ENCODE results near the gene C10orf143.

The C10orf143 gene

DNA sequence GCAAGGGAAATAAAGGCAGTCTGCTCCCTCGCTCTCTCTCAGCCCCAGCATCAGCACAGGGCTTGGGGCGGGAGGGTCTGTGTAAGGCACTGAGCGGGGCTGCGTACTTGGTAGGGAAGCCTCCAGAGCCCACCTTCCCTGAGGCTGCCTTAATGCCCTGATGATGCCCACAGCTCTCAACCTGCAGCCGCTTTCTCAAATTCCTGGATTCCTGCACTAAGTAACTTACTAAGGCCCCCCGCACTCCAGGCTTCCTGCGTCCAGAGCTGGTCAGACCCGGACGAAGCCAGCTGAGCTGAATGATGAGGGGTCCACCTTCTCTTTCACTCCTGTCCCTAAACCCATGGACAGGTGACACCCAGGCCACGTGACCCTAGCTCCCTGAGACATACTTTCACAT lies 63.3 kb downstream of the C10orf143 start:
- TF ChIP-seq CTBP1 (IDR thresholded peaks at IDR 0.05; ENCODE audit: borderline replicate concordance) (no peak), BHLHE40 (IDR thresholded peaks at IDR 0.05; ENCODE audit: borderline replicate concordance) (no peak), NFRKB (IDR thresholded peaks at IDR 0.05) (no peak), LEF1 (IDR thresholded peaks at IDR 0.05; ENCODE audit: borderline replicate concordance) (no peak), FOXA1 (IDR thresholded peaks at IDR 0.05) (no peak), SUZ12 (IDR thresholded peaks at IDR 0.05) (no peak), HDGF (IDR thresholded peaks at IDR 0.05; ENCODE audit: borderline replicate concordance) (no peak), L3MBTL2 (conservative IDR thresholded peaks at IDR 0.05) (no peak), TARDBP (IDR thresholded peaks at IDR 0.05) (no peak), FOXM1 (IDR thresholded peaks at IDR 0.05; ENCODE audit: borderline replicate concordance) (no peak), ZNF384 (IDR thresholded peaks at IDR 0.05) (no peak), ARNT (IDR thresholded peaks at IDR 0.05) (no peak), ELF4 (IDR thresholded peaks at IDR 0.05) (no peak), SP1 (IDR thresholded peaks at IDR 0.05) (no peak)
- TF ChIP-seq, protein P1, sequence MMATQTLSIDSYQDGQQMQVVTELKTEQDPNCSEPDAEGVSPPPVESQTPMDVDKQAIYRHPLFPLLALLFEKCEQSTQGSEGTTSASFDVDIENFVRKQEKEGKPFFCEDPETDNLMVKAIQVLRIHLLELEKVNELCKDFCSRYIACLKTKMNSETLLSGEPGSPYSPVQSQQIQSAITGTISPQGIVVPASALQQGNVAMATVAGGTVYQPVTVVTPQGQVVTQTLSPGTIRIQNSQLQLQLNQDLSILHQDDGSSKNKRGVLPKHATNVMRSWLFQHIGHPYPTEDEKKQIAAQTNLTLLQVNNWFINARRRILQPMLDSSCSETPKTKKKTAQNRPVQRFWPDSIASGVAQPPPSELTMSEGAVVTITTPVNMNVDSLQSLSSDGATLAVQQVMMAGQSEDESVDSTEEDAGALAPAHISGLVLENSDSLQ (IDR thresholded peaks at IDR 0.05), result no peak
- POLR2A ChIA-PET, result interaction anchor here (1.3 kb wide), 1 partner anchor 63 kb away, joined by 5 read pairs; the partner anchor contains the start of gene C10orf143
- no peak for DNase-seq (ENCODE audit: extremely low spot score)
- CTCF ChIA-PET, result no interaction called here

DNA sequence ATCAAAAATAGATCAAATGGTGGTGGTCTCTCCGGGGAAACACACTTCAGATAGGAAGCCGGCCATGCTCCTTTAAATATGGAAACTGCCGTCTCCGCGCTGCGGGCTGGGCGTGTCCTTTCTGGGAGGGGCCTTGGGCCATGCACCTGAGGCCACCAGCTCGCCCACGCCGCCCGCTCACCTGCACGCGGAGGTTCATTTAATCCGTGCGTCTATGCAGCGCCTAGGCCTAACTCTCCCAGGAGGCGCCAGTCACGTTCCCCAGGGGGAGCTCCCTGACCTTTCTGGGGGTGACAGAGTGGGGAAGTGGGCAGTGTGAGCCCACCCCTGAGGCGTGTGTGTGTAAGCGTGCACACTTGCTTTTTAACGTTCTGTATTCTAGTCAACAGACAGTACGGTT lies 64.0 kb downstream of the C10orf143 start:
- DNase-seq (ENCODE audit: extremely low spot score), result no peak
- CTCF ChIA-PET, result no interaction called here
- TF ChIP-seq FOXA1 (IDR thresholded peaks at IDR 0.05) (no peak), ELF4 (IDR thresholded peaks at IDR 0.05) (no peak), HDGF (IDR thresholded peaks at IDR 0.05; ENCODE audit: borderline replicate concordance) (no peak), TARDBP (IDR thresholded peaks at IDR 0.05) (no peak), L3MBTL2 (conservative IDR thresholded peaks at IDR 0.05) (no peak)
- POLR2A ChIA-PET, result interaction anchor here (1.3 kb wide), 1 partner anchor 64 kb away, joined by 5 read pairs; the partner anchor contains the start of gene C10orf143

DNA sequence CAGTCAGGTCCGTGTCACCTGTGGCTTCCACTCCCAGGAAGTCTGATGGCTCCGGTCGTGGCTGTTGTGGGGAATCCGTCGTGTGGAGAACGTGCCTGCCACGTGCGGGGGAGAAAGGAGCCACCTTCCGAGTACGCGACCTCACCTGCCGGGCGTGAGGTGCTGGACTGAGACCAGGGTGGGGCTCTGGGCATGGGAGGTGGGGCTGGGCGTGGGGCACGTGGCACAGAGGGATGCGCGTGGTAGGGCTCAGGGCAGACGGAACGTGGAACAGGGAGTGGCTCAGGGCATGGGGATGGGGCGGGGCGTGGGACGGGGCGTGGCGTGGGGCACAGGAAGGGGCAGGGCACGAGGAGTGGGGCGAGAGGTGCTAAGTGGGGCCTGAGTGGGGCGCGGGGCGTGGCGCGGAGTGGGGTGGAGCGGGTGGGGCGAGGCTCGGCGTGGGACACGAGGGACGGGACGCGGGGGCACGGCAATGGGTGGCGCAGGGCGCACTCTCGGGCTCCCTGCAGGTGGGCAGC lies 64.8 kb downstream of the C10orf143 start:
- POLR2A ChIA-PET, result no interaction called here

DNA sequence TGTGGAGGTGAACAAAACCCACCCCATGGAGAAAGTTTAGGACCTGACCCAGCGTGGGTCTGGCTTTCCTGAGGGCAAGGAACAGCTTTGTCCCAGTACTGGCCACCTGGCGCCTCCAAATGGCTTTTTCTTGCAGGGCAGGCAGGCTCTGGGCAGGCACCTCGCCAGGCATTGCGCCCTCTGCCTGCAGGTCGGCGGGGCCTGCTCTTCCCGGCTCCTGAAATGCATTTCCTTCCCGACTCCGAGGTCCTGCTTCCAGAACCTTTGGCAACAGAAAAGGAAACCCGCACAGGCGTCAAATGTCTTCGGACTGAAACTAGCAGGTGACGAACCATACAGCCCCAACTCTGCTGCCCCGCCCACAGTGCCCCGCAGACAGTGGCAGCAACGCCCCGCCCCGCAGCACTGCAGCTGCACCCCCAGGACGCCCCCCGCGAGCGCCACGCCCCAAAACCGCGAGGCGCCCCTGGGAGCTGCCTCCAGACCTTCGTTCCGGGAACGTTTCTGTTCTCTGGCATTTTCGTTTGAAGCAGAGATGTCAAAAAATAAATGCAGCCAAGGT lies 65.5 kb downstream of the C10orf143 start:
- ChIA-PET CTCF (no interaction called here), POLR2A (no interaction called here)
- DNase-seq (ENCODE audit: extremely low spot score), result peak; percentile 69
- TF ChIP-seq SUZ12 (IDR thresholded peaks at IDR 0.05), result no peak
- TF ChIP-seq HDGF (IDR thresholded peaks at IDR 0.05; ENCODE audit: borderline replicate concordance), result no peak
- no peak for TF ChIP-seq FOXA1 (IDR thresholded peaks at IDR 0.05)
- TF ChIP-seq CTBP1 (IDR thresholded peaks at IDR 0.05; ENCODE audit: borderline replicate concordance), result no peak
- TF ChIP-seq, protein P1 (IDR thresholded peaks at IDR 0.05), result no peak
- TF ChIP-seq LEF1 (IDR thresholded peaks at IDR 0.05; ENCODE audit: borderline replicate concordance), result no peak
- no peak for TF ChIP-seq ARNT (IDR thresholded peaks at IDR 0.05)
- TF ChIP-seq L3MBTL2 (conservative IDR thresholded peaks at IDR 0.05), result no peak
- no peak for TF ChIP-seq NFRKB (IDR thresholded peaks at IDR 0.05)
- no peak for TF ChIP-seq FOXM1 (IDR thresholded peaks at IDR 0.05; ENCODE audit: borderline replicate concordance)
- no peak for TF ChIP-seq ELF4 (IDR thresholded peaks at IDR 0.05)
- no peak for TF ChIP-seq SP1 (IDR thresholded peaks at IDR 0.05)

More for the DNA sequence above, 64.8 kb downstream of the C10orf143 start:
- CTCF ChIA-PET, result no interaction called here
- no peak for DNase-seq (ENCODE audit: extremely low spot score)
- no peak for TF ChIP-seq ARNT (IDR thresholded peaks at IDR 0.05)
- no peak for TF ChIP-seq FOXA1 (IDR thresholded peaks at IDR 0.05)
- TF ChIP-seq NFRKB (IDR thresholded peaks at IDR 0.05), result no peak
- TF ChIP-seq CTBP1 (IDR thresholded peaks at IDR 0.05; ENCODE audit: borderline replicate concordance), result no peak
- no peak for TF ChIP-seq TARDBP (IDR thresholded peaks at IDR 0.05)
- TF ChIP-seq ELF4 (IDR thresholded peaks at IDR 0.05), result no peak
- TF ChIP-seq LEF1 (IDR thresholded peaks at IDR 0.05; ENCODE audit: borderline replicate concordance), result no peak
- TF ChIP-seq L3MBTL2 (conservative IDR thresholded peaks at IDR 0.05), result no peak
- TF ChIP-seq, protein P1 (IDR thresholded peaks at IDR 0.05), result no peak
- no peak for TF ChIP-seq SP1 (IDR thresholded peaks at IDR 0.05)
- TF ChIP-seq FOXK2 (IDR thresholded peaks at IDR 0.05), result no peak
- no peak for TF ChIP-seq ZNF384 (IDR thresholded peaks at IDR 0.05)
- TF ChIP-seq BHLHE40 (IDR thresholded peaks at IDR 0.05; ENCODE audit: borderline replicate concordance), result no peak
- TF ChIP-seq SUZ12 (IDR thresholded peaks at IDR 0.05), result no peak
- TF ChIP-seq HDGF (IDR thresholded peaks at IDR 0.05; ENCODE audit: borderline replicate concordance), result no peak
- TF ChIP-seq FOXM1 (IDR thresholded peaks at IDR 0.05; ENCODE audit: borderline replicate concordance), result no peak

DNA sequence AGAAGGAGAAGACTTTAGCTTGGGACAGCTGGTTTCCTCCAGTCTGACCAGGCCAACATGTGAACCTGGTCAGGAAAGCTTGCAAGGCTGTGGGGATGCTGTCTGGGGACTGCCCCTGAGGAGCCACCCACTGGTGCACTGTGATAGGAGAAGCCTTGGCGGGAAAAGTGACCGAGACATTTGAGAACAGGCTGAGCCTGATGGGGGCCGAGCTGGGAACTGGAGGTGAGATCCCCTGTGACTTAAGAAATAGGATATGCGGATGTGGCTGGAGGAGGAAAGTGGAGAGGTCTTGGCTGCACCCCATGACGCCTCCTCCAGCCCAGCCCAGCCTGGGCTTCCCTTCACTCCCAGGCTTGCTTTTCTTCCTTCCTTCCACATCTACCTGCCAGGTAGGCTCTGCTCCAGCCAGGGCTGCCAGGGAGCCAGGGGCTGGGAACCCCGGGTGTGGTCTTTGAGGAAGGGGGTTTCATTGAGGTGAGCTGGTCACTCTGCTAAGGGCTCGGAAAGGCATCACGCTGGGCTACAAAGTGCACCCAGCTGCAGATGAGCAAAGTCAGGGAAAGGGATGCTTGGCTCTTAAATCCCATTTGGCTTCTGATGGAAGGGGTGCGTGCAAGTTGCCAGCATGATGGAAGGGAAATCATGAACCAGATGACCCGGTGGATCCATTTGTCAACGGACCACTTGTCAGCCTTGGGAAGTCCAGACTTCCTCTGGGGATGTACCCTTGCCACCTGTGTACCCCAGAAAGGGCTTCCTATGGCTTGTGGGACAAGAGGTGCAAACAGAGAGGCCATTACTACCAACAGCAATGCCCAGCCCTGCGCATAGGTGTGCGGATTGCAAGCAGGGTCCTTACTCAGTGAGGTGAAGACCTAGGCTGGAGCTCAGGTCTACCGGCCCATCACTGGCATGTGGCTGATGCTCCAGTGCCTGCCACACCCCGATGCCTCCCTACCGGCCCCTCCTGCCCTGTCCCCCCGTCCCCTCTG lies 66.3 kb downstream of the C10orf143 start:
- TF ChIP-seq SP1 (IDR thresholded peaks at IDR 0.05) (no peak), FOXK2 (IDR thresholded peaks at IDR 0.05) (no peak), ARNT (IDR thresholded peaks at IDR 0.05) (no peak), BHLHE40 (IDR thresholded peaks at IDR 0.05; ENCODE audit: borderline replicate concordance) (no peak), FOXM1 (IDR thresholded peaks at IDR 0.05; ENCODE audit: borderline replicate concordance) (no peak), LEF1 (IDR thresholded peaks at IDR 0.05; ENCODE audit: borderline replicate concordance) (no peak)
- no peak for DNase-seq (ENCODE audit: extremely low spot score)
- CTCF ChIA-PET, result interaction anchor here (0.9 kb wide), 1 partner anchor 114 kb away, joined by 3 read pairs; no protein-coding TSS in a partner anchor
- POLR2A ChIA-PET, result no interaction called here
